Measurements from ENCODE around the gene ATP9B. TPM values are rescaled to one million over a fixed set of nuclear protein-coding genes. Genes with fewer than 3 reads are reported as not detected.

The ATP9B gene
- total RNA-seq, 1 experiment from 2014 or later: 17.8 TPM

DNA sequence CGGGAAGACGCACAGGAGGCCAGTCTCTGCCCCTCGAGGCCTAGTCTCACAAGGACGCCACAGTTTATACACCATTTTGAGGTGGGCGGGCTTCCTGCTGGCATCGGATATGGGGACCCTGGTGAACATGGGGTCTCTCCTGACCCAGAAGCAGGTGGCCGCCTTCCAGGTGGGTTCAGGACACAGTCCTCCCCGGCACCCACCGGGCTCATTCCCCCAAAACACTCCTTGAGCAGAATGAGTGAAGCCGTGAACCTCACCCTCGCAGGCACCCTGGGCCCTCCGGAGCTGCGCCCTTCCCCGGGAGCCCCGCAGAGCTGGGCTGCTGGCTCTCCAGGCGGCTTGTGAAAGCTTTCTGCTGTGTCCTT lies 333.0 kb downstream of the ATP9B start:
- Histone ChIP-seq H2AFZ (ENCODE audit: low read depth, low read length, poor library complexity, severe bottlenecking) (no peak overlapping the region), H3K27me3 (ENCODE audit: insufficient read depth, low read length) (no peaks in the 10 kb centered on the region), H3K4me2 (ENCODE audit: low read length) (no peak overlapping the region), H3K79me2 (ENCODE audit: insufficient read depth, low read length) (peaks cover 48% of the 10 kb centered on the region), H3K4me1 (ENCODE audit: control insufficient read depth in 1 of 2, insufficient read depth in 2 of 2, low read length in 2 of 2) (peaks cover 9 to 12% of the 10 kb centered on the region in 2 experiments; a peak in 3 of 4 replicates), H3K9me2 (ENCODE audit: insufficient read depth) (no peaks in the 10 kb centered on the region), H3K36me3 (ENCODE audit: control insufficient read depth in 1 of 2, insufficient read depth in 2 of 2, low read length in 2 of 2) (no peaks in the 10 kb centered on the region), H3K9ac (ENCODE audit: low read length) (no peak overlapping the region), H3K9me3 (ENCODE audit: control insufficient read depth in 1 of 2, insufficient read depth in 1 of 2, low read depth in 1 of 2, low read length in 2 of 2) (no peaks in the 10 kb centered on the region), H4K20me1 (ENCODE audit: insufficient read depth) (no peaks in the 10 kb centered on the region), H3K27ac (ENCODE audit: low read depth, low read length) (no peak overlapping the region), H3K4me3 (replicated peaks in 1 of 2; ENCODE audit: low read depth in 1 of 2, low read length in 2 of 2) (no peak overlapping the region)
- TF ChIP-seq CBX3 (IDR thresholded peaks at IDR 0.05; ENCODE audit: low read depth) (no peak), EGR1 (IDR thresholded peaks at IDR 0.05; ENCODE audit: low read depth) (no peak), TCF7L2 (IDR thresholded peaks at IDR 0.05; ENCODE audit: borderline replicate concordance, extremely low read depth, insufficient read depth, insufficient read length) (no peak), SRF (IDR thresholded peaks at IDR 0.05; ENCODE audit: low read depth) (no peak), ZFX (IDR thresholded peaks at IDR 0.05) (no peak), ELF1 (IDR thresholded peaks at IDR 0.05; ENCODE audit: borderline replicate concordance, low read depth) (no peak), POLR2A (IDR thresholded peaks at IDR 0.05; ENCODE audit: borderline replicate concordance, extremely low read depth, insufficient read depth, insufficient read length) (no peak), JUND (IDR thresholded peaks at IDR 0.05) (no peak), ZNF274 (IDR thresholded peaks at IDR 0.05; ENCODE audit: low read depth, low read length) (no peak), FOSL1 (IDR thresholded peaks at IDR 0.05; ENCODE audit: low read depth) (no peak), YY1 (IDR thresholded peaks at IDR 0.05; ENCODE audit: extremely low read depth, insufficient replicate concordance, low read depth, low read length) (no peak), SIN3A (IDR thresholded peaks at IDR 0.05; ENCODE audit: low read depth) (no peak), EZH2phosphoT487 (IDR thresholded peaks at IDR 0.05; ENCODE audit: borderline replicate concordance) (no peak), POLR2AphosphoS5 (IDR thresholded peaks at IDR 0.05; ENCODE audit: low read depth, low read length) (no peak)
- TF ChIP-seq, protein P1, sequence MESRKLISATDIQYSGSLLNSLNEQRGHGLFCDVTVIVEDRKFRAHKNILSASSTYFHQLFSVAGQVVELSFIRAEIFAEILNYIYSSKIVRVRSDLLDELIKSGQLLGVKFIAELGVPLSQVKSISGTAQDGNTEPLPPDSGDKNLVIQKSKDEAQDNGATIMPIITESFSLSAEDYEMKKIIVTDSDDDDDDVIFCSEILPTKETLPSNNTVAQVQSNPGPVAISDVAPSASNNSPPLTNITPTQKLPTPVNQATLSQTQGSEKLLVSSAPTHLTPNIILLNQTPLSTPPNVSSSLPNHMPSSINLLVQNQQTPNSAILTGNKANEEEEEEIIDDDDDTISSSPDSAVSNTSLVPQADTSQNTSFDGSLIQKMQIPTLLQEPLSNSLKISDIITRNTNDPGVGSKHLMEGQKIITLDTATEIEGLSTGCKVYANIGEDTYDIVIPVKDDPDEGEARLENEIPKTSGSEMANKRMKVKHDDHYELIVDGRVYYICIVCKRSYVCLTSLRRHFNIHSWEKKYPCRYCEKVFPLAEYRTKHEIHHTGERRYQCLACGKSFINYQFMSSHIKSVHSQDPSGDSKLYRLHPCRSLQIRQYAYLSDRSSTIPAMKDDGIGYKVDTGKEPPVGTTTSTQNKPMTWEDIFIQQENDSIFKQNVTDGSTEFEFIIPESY (IDR thresholded peaks at IDR 0.05; ENCODE audit: extremely low read depth, insufficient replicate concordance, low read length): no peak
- TF ChIP-seq, protein P2, sequence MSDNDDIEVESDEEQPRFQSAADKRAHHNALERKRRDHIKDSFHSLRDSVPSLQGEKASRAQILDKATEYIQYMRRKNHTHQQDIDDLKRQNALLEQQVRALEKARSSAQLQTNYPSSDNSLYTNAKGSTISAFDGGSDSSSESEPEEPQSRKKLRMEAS (IDR thresholded peaks at IDR 0.05): no peak
- TF ChIP-seq, protein P3, sequence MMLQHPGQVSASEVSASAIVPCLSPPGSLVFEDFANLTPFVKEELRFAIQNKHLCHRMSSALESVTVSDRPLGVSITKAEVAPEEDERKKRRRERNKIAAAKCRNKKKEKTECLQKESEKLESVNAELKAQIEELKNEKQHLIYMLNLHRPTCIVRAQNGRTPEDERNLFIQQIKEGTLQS (IDR thresholded peaks at IDR 0.05): no peak
- POLR2A ChIA-PET: no interaction called here
- no peak for ATAC-seq
- no peak for DNase-seq (ENCODE audit: low read depth, low spot score)
- CTCF ChIA-PET: no interaction called here
- no TSS peak for BruUV-seq (replicated peaks)
- intact Hi-C loops (cut with micrococcal nuclease): no loop called here
- RAD21 ChIA-PET (ENCODE audit: low non-redundant PET in 1 of 2, low total read pairs in 2 of 2, uncharacterized antibody in 2 of 2, unreplicated experiment in 2 of 2): no interaction called here

Measured in HCT116 (cell line).